Parathyroid adenoma (tissue), 2 donors: ENCODE results near the gene GGPS1.

Experiments
- H2AFZ ChIP-seq: fragments of 300-600 bp; sonication (generic); one replicate; pipeline ENCODE4 v1.7.0; 2017; ENCODE audit warnings: antibody characterized with exemption, mild to moderate bottlenecking
- H3K27ac ChIP-seq: fragments of 300-600 bp; sonication (generic); one replicate; pipeline ENCODE4 v1.7.0; 2017
- H3K27me3 ChIP-seq: fragments of 300-600 bp; sonication (generic); one replicate; pipeline ENCODE4 v1.7.0; 2017; ENCODE audit warnings: low read length; ENCODE audit not compliant: control insufficient read depth, insufficient read depth
- H3K36me3 ChIP-seq: fragments of 300-600 bp; sonication (generic); one replicate; pipeline ENCODE4 v1.7.0; 2017; ENCODE audit warnings: low read length; ENCODE audit not compliant: control insufficient read depth, insufficient read depth
- H3K4me1 ChIP-seq: fragments of 300-600 bp; sonication (generic); one replicate; pipeline ENCODE4 v1.7.0; 2017; ENCODE audit warnings: control low read depth
- H3K4me2 ChIP-seq: fragments of 300-600 bp; sonication (generic); one replicate; pipeline ENCODE4 v1.7.0; 2017; ENCODE audit warnings: low read length
- H3K4me3 ChIP-seq: fragments of 300-600 bp; sonication (generic); one replicate; pipeline ENCODE4 v1.7.0; 2017; ENCODE audit warnings: low read depth, low read length
- H3K79me2 ChIP-seq: fragments of 300-600 bp; sonication (generic); one replicate; pipeline ENCODE4 v1.7.0; 2017; ENCODE audit warnings: control low read depth
- H3K9ac ChIP-seq: fragments of 300-600 bp; sonication (generic); one replicate; pipeline ENCODE4 v1.7.0; 2017; ENCODE audit warnings: mild to moderate bottlenecking
- H3K9me3 ChIP-seq: fragments of 300-600 bp; sonication (generic); one replicate; pipeline ENCODE4 v1.7.0; 2017; ENCODE audit warnings: low read length; ENCODE audit not compliant: control insufficient read depth
- CTCF ChIP-seq: fragments of 300-600 bp; sonication (generic); IDR thresholded peaks from one replicate; pipeline ENCODE4 v1.7.0; 2017; ENCODE audit warnings: antibody characterized with exemption, mild to moderate bottlenecking
- donor health status: primary hyperparathyroidism.

GGPS1 gene

GRCh38 chr1:235342471-235342870 lies 14.1 kb downstream of the GGPS1 start:
- H2AFZ ChIP-seq: no peak overlapping the region
- H3K27me3 ChIP-seq: no peaks in the 10 kb centered on the region
- no peak overlapping the region for H3K4me3 ChIP-seq
- no peaks in the 10 kb centered on the region for H3K36me3 ChIP-seq
- H3K4me1 ChIP-seq: no peaks in the 10 kb centered on the region
- H3K9me3 ChIP-seq: no peaks in the 10 kb centered on the region
- no peak overlapping the region for H3K27ac ChIP-seq
- H3K4me2 ChIP-seq: no peak overlapping the region
- H3K79me2 ChIP-seq: peaks cover 4% of the 10 kb centered on the region
- no peak for TF ChIP-seq CTCF
- H3K9ac ChIP-seq: no peak overlapping the region

GRCh38 chr1:235343726-235344125 lies 15.4 kb downstream of the GGPS1 start:
- Histone ChIP-seq H3K9ac (no peak overlapping the region), H3K79me2 (no peaks in the 10 kb centered on the region), H3K4me3 (no peak overlapping the region), H3K27ac (no peak overlapping the region), H3K36me3 (no peaks in the 10 kb centered on the region), H3K27me3 (no peaks in the 10 kb centered on the region), H2AFZ (no peak overlapping the region), H3K4me1 (no peaks in the 10 kb centered on the region), H3K4me2 (no peak overlapping the region), H3K9me3 (no peaks in the 10 kb centered on the region)
- no peak for TF ChIP-seq CTCF

GRCh38 chr1:235351441-235351840 lies 23.1 kb downstream of the GGPS1 start:
- Histone ChIP-seq H3K4me3 (no peak overlapping the region), H3K9ac (no peak overlapping the region), H3K79me2 (no peaks in the 10 kb centered on the region), H3K9me3 (no peaks in the 10 kb centered on the region), H3K4me2 (no peak overlapping the region), H3K4me1 (no peaks in the 10 kb centered on the region), H3K27ac (no peak overlapping the region), H3K36me3 (no peaks in the 10 kb centered on the region), H2AFZ (no peak overlapping the region), H3K27me3 (no peaks in the 10 kb centered on the region)
- TF ChIP-seq CTCF: no peak

- no peak overlapping the region for H2AFZ ChIP-seq
- no peak overlapping the region for H3K27ac ChIP-seq
- H3K9me3 ChIP-seq: no peaks in the 10 kb centered on the region
- H3K4me1 ChIP-seq: no peaks in the 10 kb centered on the region
- H3K79me2 ChIP-seq: no peaks in the 10 kb centered on the region
- no peak overlapping the region for H3K9ac ChIP-seq
- no peaks in the 10 kb centered on the region for H3K36me3 ChIP-seq
- no peak overlapping the region for H3K4me3 ChIP-seq
- H3K4me2 ChIP-seq: no peak overlapping the region
- no peak for TF ChIP-seq CTCF
- no peaks in the 10 kb centered on the region for H3K27me3 ChIP-seq
These were observed 23.5 kb downstream of the GGPS1 start for GRCh38 chr1:235351898-235352297.

- Histone ChIP-seq H3K4me3 (no peak overlapping the region), H3K79me2 (no peaks in the 10 kb centered on the region), H3K27me3 (no peaks in the 10 kb centered on the region), H3K36me3 (no peaks in the 10 kb centered on the region), H3K9ac (no peak overlapping the region), H3K4me1 (no peaks in the 10 kb centered on the region), H3K4me2 (no peak overlapping the region), H2AFZ (peak overlapping the region; percentile 60), H3K27ac (no peak overlapping the region), H3K9me3 (no peaks in the 10 kb centered on the region)
- TF ChIP-seq CTCF: no peak
These were observed 29.4 kb downstream of the GGPS1 start for GRCh38 chr1:235357485-235358373.
